Dermis microvascular lymphatic vessel endothelial cell (primary cell): ENCODE data around the gene PIP5K1C. TPM values are rescaled to one million over a fixed set of nuclear protein-coding genes. Genes with fewer than 3 reads are reported as not detected.
A peak's percentile ranks its signal among the peaks of the same experiment; 100 is the strongest.

Experiments used
- DNase-seq, 2 donors: peaks; one replicate each; pipeline versions ENCODE4 v3.0.0 to v3.0.0-alpha.2; 2010; ENCODE audit warnings: low read depth in 2 of 2
- total RNA-seq: library from RNA; depleted of rRNA; stranded (reverse); fragments of >200 nt; gene quantifications from 2 replicates; pipeline ENCODE4 v1.2.1, GENCODE V29; 2014

PIP5K1C gene
- total RNA-seq, 1 donor from 2014 or later, result 19.4 TPM

DNA sequence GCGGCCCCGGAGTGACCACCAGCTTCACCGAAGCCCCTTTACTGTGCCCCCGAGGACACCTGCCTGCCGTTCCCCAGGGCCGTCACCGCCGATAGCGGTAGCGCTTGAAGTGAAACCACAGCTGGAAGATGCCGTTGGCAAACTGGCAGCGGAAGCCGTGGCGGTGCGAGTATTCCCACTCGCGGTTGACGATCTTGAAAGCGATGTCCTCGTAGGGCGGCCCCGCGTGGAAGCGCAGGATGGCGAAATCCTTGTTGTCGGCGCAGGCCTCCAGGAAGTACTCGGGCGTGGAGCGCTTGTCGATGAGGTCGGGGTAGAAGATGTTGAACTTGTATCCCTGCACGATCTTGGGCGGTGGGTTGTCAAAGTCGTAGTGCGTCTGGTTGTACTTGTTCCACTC is 88.4 kb downstream of the PIP5K1C start:
- no peak for DNase-seq

DNA sequence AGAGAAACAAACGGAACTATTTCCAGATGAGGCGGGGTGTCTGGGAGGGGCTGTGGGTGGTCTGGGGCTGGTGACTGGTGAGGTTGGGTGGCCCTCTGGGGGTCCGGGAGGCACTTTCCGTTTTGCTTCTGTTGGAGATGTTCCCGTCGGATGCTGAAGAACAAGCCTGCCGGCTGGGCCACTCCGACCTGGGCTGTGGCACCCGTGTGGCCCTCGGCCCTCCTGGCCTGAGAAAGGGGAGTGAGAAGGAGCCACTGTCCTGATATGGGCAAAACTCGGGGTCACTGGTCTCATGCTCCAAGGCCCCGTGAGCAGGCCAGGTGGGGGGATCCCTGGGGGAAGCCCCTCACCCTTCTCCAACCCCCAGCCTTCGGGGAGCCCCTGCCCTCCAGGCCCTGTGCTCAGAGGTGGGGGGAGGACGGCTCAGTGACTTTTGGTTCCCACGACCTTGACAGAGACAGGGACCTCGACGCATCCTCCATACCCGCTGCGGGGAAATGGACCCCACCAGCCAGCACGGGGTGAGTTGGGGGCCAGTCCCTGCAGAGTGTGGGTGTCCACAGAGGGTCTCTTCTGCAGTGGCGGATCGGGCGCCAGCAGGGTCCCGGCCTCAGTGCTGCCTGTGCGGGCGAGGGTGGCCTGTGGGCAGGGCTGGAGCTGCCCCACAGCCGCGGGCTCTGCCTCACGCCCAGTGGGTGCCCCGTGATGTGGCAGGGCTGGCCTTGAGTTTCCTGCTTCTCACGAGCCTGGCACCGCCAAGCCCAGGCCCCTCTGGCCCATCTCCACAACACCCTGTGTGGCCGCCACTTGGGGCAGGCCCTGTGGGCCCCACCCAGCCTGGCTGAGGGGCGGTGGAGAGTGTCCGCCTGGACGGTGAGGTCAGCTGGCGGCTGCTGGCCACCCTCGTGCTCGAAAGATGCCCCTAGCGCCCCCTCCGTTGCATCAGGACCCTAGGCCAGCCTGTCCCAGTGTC is 89.2 kb downstream of the PIP5K1C start:
- DNase-seq, result no peak

DNA sequence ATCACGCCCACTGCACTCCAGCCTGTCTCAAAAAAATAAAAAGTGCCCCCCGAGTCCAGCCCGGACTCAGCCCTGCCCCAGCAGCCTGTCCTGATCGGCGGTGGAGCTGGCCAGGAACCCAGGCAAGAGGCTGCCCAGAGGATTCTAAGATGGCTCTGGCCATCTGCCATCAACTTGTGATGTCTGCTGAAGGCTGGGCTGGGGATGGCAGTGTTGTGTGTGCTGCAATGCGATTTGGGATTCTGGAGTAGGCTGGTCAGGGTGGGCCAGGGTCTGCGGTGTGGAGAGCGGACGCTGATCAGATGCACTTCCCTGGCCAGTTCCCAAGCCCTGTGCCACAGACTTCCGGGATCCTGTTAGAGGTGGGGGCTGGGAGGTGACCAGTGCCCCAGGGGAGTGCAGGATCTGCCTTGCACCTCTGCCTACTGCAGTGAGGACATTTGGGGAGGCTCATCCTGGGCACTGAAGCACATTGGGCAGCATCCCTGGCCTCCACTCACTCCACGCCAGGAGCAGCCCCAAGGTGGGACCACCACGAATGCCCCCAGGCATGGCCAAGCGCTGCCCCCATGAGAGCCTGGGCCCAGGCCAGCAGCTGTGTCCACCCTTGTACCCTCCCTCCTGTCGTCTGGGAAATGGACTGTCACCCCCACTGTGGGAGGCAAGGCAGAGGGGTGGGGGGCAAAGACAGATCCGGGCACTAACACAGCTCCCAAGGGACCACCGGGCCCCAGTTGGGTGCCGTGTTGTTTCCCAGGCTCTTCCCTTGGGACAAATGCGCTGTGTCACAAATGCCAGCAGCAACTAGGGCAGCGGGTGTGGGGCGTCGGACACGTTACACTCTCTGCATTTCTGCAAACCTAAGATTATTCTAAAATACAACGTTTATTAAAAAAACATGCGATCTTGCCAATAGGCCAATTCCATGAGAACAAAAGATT is 90.2 kb downstream of the PIP5K1C start:
- no peak for DNase-seq

DNA sequence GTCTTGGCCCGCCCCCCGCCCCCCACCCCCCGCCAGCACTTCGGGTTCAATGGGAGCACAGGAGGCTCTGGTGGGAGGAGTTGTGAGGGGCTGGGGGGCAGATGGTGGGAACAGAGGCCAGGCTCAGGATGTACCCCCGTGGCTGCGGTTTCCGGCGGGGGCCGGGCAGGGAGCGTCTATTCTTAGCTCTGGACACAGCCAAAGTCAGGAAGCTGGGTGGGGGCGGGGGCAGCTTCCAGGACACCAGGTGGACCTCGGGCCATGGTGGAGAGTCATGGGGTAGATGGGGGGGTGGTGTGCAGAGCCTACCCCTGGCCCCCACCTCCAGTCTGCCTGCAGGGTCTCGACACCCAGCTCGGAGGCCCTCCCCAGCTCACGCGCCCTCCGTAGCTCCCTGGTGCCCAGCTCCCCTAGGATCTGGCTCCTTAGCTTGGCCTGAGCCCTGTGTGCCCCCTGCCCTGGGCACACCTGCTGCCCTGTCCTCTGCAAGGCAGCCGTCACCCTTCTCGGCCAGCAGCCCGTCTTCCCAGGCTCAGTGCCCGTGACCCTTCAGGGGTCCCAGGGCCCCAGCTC is 91.4 kb downstream of the PIP5K1C start:
- DNase-seq, result peak in 1 of 2 donors; percentile 64

DNA sequence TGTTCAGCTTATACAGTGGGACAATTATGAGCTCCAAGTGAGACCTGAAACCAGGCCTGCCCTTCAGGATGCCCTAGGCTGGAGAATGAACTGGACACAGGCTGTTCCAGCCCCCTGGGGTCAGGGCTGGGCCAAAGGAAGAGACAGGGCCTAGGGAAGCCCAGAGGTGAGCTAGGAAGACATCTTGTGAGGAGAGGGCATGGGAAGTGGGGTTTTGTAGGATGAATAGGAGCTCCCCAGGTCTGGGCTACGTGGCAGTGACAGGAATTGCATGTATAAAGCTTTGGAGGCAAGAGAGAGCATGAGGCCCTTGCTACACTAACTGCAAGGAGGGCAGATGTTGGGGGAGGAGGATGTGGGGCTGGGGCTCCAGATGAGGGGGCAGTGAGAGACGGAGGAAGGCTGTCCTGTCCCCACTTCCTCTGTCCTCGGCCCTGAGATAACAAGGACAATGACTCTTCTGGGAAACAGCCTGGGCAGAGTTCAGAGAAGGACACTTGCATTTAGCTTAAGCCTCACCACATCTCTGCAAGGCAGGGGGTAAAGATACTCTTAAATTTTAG is 92.1 kb downstream of the PIP5K1C start:
- no peak for DNase-seq

DNA sequence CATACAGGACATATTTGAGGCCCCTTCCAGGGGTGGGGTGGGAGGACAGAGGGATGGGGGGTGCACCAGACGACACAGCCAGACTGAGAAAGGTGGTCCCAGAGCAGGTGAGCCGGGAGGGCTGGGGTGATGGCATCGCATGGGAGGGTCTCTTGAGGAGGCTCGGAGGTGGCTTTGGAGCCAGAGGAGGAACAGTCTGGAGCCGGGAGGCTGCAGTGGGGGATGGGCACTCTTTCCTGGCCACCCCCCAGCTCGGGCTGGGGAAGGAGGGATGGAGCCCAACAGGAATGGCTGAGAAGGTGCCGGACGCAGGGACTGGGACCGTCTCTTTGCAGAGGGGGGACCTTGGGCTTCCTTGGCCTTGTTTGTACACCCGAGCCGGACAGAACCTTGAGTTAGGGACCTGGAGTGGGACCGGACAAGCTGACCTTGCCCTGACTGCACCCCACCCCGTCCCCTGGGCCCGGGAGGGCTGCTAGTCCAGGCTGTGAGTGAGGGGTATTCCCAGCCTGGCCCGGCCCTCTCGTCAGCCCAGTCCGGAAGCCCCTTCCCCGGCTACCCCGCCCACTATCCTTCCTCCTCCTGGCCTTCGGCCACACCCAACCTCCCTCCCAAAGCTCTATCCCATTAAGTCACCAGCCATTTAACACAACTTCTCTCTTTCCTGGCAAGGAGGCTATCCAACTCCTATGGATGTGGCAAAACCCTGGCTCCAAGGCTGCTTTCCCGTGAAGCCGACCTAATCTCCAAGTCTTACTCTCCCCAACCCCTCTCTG is 92.8 kb downstream of the PIP5K1C start:
- peak in 1 of 2 donors; percentile 63 for DNase-seq

DNA sequence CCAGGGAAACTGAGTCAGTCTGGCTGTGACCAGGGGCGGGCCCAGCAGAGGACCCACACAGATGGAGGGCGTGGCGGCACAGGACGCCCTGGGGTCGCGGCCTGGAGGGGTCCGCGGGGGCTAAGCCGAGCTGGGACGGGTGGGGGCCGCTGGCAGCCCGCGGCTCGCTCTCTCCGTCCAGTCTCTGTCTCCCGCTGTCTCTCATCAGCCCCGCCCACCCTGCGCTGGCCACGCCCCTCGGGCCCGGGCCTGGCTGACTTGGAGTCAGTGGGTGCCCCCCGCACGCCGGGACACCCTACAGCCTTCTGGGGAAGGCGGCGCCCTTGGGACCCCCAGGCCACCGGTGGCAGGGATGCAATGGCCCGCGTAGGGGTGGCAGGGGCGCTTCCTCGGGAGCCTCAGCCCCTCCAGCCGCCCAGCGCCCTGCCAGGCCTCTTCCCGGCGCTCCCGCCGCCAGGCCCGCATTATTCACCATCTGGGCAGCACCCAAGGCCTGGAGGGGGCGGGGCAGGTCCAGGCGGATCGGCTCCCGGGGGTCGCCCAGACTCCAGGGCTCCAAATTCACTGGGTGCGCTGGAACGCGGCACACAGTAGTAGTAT is 93.5 kb downstream of the PIP5K1C start, which contains the start of gene TBXA2R:
Gene TBXA2R (minus strand): TSS at position 186 of the 600 bp plus-strand sequence. CDS start 6,241 bp downstream, outside the sequence.
- peak in 1 of 2 donors; percentile 63 for DNase-seq

DNA sequence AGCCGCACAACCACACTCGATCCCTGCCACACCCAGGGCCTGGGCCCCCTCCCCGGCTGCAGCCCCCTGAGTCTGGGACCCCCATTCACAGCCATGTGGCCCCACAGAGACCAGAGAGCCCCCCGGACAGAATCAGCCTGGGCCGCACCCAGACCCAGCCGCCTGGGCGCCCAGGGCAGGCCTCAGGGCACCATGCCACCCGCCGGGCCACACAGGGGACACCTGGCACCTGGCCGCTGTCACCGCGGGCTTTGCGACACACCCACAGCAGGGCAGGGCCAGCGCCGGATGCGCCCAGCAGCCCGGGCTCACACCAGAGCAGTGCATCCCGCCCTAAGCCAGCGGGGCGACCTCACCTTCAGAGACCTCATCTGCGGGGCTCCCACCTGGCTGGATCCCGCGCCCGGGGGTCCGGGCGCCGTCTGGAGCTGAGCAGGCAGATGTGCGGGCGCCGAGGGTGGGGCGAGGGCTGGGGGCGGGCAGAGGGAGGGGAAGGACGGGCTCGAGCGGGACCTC is 94.0 kb downstream of the PIP5K1C start:
- no peak for DNase-seq

DNA sequence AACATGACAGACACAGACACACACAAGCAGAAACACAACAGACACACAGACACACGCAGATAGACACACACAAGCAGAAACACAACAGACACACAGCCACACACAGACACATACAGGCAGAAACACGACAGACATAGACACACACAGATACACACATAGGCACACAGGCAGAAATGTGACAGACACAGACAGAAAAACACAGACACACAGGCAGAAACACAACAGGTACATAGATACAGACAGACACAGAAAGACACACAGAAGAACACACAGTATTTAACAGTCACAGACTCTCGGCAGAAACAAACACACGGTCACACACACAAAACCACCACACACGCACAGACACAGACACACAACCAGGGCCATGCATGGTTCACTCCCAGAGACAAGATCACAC is 94.5 kb downstream of the PIP5K1C start:
- no peak for DNase-seq

- no peak for DNase-seq
These were observed 94.9 kb downstream of the PIP5K1C start for GRCh38 chr19:3605361-3605760.

GRCh38 chr19:3604987-3605343 is 95.3 kb downstream of the PIP5K1C start:
- DNase-seq, result no peak

- DNase-seq, result no peak
These were observed 95.9 kb downstream of the PIP5K1C start for GRCh38 chr19:3604227-3604986.

- DNase-seq, result no peak
These were observed 97.0 kb downstream of the PIP5K1C start for GRCh38 chr19:3603121-3603811.

DNA sequence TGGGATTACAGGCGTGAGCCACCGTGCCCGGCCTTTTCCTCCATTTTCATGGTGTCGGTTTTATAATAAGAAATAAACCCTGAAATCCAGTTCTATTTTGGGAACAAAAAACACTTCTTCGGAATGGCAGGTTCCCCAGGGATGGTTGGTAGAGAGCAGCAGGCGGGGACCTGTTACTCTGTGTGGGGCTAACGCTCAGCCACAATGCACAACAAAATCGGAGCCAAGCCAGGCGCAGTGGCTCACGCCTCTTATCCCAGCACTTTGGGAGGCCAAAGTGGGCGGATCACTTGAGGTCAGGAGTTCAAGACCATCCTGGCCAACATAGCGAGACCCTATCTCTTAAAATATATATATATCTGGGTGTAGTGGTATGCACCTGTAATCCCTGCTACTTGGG is 99.2 kb downstream of the PIP5K1C start:
- no peak for DNase-seq

GRCh38 chr19:3599776-3600187 is 100.5 kb downstream of the PIP5K1C start:
- DNase-seq, result no peak

- DNase-seq, result no peak
These were observed 104.7 kb downstream of the PIP5K1C start for GRCh38 chr19:3595521-3596061.

DNA sequence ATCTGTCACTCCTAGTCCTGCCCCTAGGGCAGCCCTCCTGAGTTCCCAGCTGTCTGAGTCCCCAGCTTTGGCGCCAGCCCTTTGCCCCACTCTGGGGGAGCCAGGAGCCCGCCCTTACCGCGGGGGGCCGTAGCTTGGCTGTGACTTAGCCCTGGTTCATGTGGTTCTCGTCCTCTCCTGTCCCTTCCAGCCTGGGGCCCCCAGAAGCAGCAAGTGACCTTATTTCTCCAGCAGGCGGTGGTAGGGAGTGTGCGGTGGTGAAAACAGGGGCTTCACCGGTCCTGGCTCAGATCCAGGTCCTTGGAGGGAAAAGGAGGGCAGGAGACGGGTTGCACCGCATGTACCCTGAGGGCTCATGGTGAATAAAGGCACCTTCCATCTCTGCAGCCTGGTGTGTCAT is 107.1 kb downstream of the PIP5K1C start:
- DNase-seq, result no peak
